ENCODE data around the gene GYG2. TPM values are rescaled to one million over a fixed set of nuclear protein-coding genes. Genes with fewer than 3 reads are reported as not detected.

Gene GYG2
- total RNA-seq = 17.8 TPM

DNA sequence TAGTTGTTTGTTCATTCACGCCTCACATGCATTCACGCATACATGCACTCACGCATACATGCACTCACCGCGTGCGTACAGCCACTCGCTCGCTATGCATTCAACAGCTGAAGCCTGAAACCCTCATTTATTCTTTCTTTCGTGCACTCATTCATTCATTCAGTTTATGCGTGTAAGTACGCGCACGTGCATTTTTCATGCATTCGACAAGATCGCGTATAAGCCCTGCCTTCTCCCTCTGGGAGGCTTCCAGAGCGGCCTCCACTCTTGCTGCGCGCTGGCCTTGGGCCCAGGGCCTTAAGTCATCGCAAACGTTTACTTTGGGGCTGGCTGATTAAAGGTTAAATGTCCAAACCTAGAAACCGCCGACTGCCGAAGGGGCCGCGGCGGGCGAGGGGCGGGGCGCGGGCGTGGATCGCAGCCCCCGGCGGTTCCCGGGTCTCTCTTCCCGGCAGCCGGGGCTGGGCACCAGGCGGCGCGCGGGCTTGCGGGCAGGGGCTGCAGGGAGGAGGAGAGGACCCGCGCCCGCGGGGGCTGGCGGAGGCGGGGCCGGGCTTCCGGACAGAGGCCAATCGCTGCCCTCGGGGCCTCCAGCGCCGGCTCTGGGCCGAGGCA is at the start of gene GYG2:
Gene GYG2 (plus strand): TSS at position 587 of the 615 bp plus-strand sequence. CDS start 1,259 bp downstream, outside the sequence.

DNA sequence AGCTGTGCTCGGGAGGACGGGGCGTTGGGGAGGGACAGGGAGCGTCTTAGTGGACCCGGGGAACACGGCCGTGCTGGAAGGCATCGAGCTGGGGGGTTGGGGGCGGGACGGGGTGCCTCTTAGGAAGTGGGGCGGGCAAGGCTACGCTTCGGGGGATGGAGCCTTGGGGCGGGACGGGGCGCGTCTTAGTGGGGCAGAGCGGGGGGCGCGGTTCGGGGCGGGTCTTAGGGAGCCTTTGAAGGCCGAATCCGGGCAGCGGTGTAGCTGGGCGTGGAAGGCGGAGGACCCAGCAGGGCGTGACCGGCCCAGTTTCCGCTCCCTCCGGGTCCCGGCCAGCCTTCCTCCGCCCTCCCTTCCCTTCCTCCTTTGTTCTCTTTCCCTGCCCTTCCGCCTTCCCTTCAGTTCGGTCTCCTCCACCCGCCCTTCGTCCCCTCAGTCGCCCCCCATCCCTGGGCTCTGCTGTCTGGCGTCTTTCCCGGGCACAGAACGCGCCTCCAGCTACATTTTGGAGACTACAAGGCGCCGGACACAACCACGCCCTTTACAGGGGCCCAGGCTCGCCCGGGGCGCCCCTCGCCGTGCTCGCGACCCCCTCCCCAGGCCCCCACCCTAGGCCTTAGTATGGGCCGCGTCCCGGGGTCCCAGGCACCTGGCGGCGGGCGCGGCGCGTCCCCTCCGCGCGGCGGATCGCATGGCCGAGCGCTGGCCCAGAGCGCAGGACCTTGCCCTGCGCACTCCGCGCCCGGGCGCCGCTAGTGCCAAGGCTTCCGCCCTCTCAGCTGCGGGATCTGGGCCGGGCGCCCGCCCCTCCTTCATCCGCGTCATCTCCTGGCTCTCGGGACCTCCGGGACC is 100.1 kb downstream of the GYG2 start, which contains the start of gene ARSD:
Gene ARSD (minus strand): TSS at position 757 of the 852 bp plus-strand sequence. CDS start 64 bp downstream, at position 693.

Other genes starting within 250 kb of the GYG2 start
- 34.8 TPM for gene CD99, start 137.6 kb upstream of the GYG2 start, total RNA-seq
- not detected for gene XG, start 76.9 kb upstream of the GYG2 start, total RNA-seq
- 15.5 TPM for gene ARSD, start 100.4 kb downstream of the GYG2 start, total RNA-seq
- not detected for gene ARSH, start 177.6 kb downstream of the GYG2 start, total RNA-seq
- 0.92 TPM for gene ARSF, start 212.5 kb downstream of the GYG2 start, total RNA-seq